PFSK-1 (cell line): ENCODE data around the gene PTPRM.

Experiments used
- FOXP2 ChIP-seq: optimal IDR thresholded peaks from 2 replicates; pipeline ENCODE3; 2011; ENCODE audit warnings: borderline replicate concordance, control low read depth, inconsistent platforms; ENCODE audit not compliant: insufficient read depth; ENCODE audit errors: extremely low read length, extremely low read depth
- POLR2AphosphoS5 ChIP-seq: IDR thresholded peaks from 2 replicates; pipeline ENCODE4 v1.6.1; 2012; ENCODE audit warnings: low read depth, mild to moderate bottlenecking, control low read depth, low read length, moderate library complexity
- SIN3A ChIP-seq: IDR thresholded peaks from 2 replicates; pipeline ENCODE4 v1.6.1; 2012; ENCODE audit warnings: mild to moderate bottlenecking, low read length, moderate library complexity, borderline replicate concordance; ENCODE audit not compliant: insufficient read depth
- TAF1 ChIP-seq: IDR thresholded peaks from 2 replicates; pipeline ENCODE4 v1.6.1; 2012; ENCODE audit warnings: low read length, control low read depth, borderline replicate concordance; ENCODE audit not compliant: insufficient read depth
- TF ChIP-seq, protein P1 (sequence below), 2 experiments: IDR thresholded peaks; 2 replicates each; pipeline versions ENCODE4 v1.6.1 to v1.8.0; 2011 to 2012; ENCODE audit warnings: low read depth in 2 of 2, low read length in 2 of 2, control low read depth in 1 of 2, inconsistent platforms in 1 of 2, mild to moderate bottlenecking in 1 of 2, moderate library complexity in 1 of 2; ENCODE audit not compliant: insufficient read depth in 1 of 2

PTPRM gene

DNA sequence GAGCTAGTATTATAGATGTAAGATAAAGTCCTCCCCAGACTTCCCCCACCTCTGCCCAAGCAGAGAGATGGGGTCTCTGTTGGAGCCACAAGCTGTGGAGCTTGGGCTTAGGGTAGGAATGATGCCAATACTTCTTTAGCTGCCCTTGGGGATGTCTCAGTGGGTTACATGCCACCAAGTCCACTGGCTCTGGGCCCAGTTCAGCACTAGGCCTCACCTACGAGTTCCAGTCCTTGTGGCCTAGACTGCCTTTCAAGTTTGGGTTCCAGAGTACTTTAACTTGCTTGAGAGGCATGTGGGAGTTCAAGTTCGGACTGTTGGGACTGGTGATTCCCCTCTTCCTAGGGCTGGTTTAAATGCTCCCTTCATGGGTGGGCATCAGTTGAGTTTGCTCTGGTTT lies 272.4 kb downstream of the PTPRM start:
- TF ChIP-seq, protein P1, sequence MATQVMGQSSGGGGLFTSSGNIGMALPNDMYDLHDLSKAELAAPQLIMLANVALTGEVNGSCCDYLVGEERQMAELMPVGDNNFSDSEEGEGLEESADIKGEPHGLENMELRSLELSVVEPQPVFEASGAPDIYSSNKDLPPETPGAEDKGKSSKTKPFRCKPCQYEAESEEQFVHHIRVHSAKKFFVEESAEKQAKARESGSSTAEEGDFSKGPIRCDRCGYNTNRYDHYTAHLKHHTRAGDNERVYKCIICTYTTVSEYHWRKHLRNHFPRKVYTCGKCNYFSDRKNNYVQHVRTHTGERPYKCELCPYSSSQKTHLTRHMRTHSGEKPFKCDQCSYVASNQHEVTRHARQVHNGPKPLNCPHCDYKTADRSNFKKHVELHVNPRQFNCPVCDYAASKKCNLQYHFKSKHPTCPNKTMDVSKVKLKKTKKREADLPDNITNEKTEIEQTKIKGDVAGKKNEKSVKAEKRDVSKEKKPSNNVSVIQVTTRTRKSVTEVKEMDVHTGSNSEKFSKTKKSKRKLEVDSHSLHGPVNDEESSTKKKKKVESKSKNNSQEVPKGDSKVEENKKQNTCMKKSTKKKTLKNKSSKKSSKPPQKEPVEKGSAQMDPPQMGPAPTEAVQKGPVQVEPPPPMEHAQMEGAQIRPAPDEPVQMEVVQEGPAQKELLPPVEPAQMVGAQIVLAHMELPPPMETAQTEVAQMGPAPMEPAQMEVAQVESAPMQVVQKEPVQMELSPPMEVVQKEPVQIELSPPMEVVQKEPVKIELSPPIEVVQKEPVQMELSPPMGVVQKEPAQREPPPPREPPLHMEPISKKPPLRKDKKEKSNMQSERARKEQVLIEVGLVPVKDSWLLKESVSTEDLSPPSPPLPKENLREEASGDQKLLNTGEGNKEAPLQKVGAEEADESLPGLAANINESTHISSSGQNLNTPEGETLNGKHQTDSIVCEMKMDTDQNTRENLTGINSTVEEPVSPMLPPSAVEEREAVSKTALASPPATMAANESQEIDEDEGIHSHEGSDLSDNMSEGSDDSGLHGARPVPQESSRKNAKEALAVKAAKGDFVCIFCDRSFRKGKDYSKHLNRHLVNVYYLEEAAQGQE (IDR thresholded peaks at IDR 0.05; ENCODE audit: insufficient read depth in 1 of 2, low read depth in 2 of 2, low read length in 2 of 2): no peak
- TF ChIP-seq TAF1 (no peak), FOXP2 (no peak), POLR2AphosphoS5 (no peak), SIN3A (no peak)

DNA sequence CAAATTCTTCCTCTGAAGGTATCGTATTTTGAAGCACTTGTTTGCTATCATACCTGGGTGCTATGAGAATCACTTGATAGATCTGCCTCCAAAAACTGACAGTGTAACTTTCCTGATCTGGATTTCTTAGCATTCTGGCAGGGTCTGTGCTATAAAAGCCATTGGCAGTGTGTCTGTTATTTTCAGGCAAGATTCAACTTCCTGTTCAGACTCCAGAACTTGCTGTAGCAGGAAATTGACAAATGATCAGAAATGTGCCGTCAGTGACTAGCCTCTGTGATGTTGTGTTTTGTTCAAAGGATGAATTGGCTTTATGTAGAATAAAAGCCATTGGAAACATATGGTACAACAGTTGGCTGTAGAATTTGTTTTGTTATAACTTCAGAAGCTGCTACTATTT lies 273.3 kb downstream of the PTPRM start:
- TF ChIP-seq SIN3A (no peak), POLR2AphosphoS5 (no peak), FOXP2 (no peak), TAF1 (no peak)
- TF ChIP-seq, protein P1 (IDR thresholded peaks at IDR 0.05; ENCODE audit: insufficient read depth in 1 of 2, low read depth in 2 of 2, low read length in 2 of 2): no peak

- TF ChIP-seq POLR2AphosphoS5 (no peak), TAF1 (no peak), FOXP2 (no peak), SIN3A (no peak)
- TF ChIP-seq, protein P1 (IDR thresholded peaks at IDR 0.05; ENCODE audit: insufficient read depth in 1 of 2, low read depth in 2 of 2, low read length in 2 of 2): no peak
These were observed 276.9 kb downstream of the PTPRM start for GRCh38 chr18:7844017-7844416.

GRCh38 chr18:7844418-7844817 lies 277.3 kb downstream of the PTPRM start:
- TF ChIP-seq SIN3A (no peak), FOXP2 (no peak), POLR2AphosphoS5 (no peak), TAF1 (no peak)
- TF ChIP-seq, protein P1 (IDR thresholded peaks at IDR 0.05; ENCODE audit: insufficient read depth in 1 of 2, low read depth in 2 of 2, low read length in 2 of 2): no peak

- no peak for TF ChIP-seq SIN3A
- TF ChIP-seq TAF1: no peak
- TF ChIP-seq FOXP2: no peak
- no peak for TF ChIP-seq POLR2AphosphoS5
- TF ChIP-seq, protein P1 (IDR thresholded peaks at IDR 0.05; ENCODE audit: insufficient read depth in 1 of 2, low read depth in 2 of 2, low read length in 2 of 2): no peak
These were observed 279.2 kb downstream of the PTPRM start for GRCh38 chr18:7846335-7846734.
